Skeletal muscle cell (primary cell): ENCODE data around the gene PRUNE2.

Experiments used
- DNase-seq: peaks from one replicate; pipeline ENCODE4 v3.0.0-alpha.2; 2010; ENCODE audit warnings: low read depth
- H3K4me3 ChIP-seq: 2 replicates; pipeline ENCODE4 v1.5.1; 2011; ENCODE audit warnings: low read depth, mild to moderate bottlenecking, control low read depth, low read length, moderate library complexity

Gene PRUNE2

DNA sequence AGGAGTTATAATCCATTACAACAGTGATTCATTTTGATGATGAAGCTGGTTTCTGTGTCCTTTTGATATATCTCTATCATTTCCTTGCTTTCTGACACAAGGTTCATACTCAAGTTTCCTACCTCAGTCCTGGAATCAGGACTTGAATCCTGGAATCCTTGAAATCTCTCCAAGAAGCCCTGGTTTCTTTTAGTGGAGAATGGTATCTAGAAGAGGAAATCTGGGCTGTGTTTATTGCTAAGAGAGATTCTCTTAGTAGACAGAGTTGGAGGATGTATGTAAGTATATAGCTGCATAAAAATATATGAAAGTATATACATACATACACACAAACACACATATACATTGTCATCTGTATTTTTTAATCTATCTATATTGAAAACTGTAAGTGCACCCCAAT, 332.5 kb downstream of the PRUNE2 start:
- DNase-seq = no peak

DNA sequence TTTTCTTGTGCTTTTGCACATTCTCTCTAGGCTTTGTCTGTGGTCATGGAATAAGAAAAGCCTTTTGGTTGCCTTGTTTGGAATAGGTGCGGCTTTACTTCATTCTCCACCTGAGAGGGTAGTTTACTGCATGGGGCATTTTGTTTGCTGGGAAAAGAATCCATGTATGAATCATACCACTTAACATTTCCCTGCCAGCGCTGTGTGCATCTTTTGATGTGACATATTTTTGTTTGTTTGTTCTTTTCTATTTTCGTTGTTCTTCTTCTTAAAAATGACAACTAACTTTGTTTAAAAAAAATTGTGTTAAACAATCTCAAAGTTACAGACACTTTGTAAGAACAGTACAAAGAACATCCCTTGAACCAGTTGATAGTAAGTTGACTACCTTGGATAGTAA, 333.8 kb downstream of the PRUNE2 start:
- no peak for DNase-seq
- H3K4me3 ChIP-seq = no peak overlapping the region

More for the DNA sequence above, 332.5 kb downstream of the PRUNE2 start:
- no peak overlapping the region for H3K4me3 ChIP-seq

DNA sequence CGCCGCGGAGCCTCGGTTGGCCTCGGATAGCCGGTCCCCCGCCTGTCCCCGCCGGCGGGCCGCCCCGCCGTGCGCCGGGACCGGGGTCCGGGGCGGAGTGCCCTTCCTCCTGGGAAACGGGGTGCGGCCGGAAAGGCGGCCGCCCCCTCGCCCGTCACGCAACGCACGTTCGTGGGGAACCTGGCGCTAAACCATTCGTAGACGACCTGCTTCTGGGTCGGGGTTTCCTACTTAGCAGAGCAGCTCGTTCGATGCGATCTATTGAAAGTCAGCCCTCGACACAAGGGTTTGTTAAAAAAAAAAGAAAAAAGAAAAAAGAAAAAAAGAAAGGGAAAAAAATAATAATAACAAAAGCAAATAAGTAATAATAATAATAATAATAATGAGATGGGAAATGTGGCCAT, 334.2 kb downstream of the PRUNE2 start:
- H3K4me3 ChIP-seq = peak overlapping the region; percentile 39
- DNase-seq = no peak

GRCh38 chr9:76571288-76571687, 334.6 kb downstream of the PRUNE2 start:
- peak overlapping the region; percentile 39 for H3K4me3 ChIP-seq
- DNase-seq = no peak

DNA sequence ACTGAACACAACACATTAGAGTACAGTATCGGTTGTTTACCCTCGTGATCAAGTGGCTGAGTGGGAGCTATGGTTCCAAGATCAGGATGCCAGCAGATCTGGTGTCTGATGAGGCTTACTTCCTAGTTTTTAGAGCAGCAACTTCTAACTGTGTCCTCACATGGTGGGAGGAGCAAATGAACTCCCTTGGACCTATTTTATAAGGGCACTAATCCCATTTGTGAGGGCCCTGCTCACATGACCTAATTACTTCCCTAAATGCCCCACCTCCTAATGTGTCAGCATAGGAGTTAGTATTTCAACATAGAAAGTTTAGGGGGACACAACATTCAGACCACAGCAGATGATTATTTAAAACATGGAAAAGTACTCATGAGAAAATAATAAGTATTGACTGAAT, 335.1 kb downstream of the PRUNE2 start:
- DNase-seq = no peak
- no peak overlapping the region for H3K4me3 ChIP-seq

DNA sequence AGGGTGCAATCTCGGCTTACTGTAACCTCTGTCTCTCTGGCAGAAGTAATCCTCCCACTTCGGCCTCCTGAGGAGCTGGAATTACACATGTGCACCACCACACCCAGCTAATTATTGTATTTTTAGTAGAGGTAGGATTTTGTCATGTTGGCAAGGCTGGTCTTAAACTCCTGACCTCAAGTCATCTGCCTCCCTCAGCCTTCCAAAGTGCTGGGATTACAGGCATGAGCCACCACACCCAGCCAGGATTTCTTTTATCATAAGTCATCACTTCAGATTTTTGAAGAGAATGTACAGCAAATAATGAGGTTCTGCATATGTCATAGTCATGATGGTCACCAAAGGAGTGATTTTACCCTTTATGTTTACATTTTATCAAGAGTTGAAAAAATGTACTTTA, 338.8 kb downstream of the PRUNE2 start:
- H3K4me3 ChIP-seq = no peak overlapping the region

DNA sequence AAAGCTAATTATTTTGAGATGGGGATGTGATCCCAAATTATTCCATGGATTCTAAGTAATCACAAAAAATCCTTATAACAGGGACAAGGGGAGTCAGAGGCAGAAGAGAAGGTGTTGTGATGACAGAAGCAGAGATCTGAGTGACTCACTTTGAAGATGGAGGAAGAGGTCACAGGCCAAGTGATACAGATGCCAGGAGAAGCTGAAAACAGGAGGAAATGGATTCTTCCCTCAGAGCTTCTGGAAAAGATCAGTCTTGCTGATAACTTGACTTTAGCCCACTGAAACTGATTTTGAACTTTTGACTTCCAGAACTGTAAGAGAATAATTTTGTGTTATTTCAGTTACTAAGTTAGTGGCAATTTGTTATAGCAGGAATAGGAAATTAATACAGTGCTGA, 341.6 kb downstream of the PRUNE2 start:
- DNase-seq = no peak
- H3K4me3 ChIP-seq = no peak overlapping the region

More for the DNA sequence above, 338.8 kb downstream of the PRUNE2 start:
- DNase-seq = no peak

DNA sequence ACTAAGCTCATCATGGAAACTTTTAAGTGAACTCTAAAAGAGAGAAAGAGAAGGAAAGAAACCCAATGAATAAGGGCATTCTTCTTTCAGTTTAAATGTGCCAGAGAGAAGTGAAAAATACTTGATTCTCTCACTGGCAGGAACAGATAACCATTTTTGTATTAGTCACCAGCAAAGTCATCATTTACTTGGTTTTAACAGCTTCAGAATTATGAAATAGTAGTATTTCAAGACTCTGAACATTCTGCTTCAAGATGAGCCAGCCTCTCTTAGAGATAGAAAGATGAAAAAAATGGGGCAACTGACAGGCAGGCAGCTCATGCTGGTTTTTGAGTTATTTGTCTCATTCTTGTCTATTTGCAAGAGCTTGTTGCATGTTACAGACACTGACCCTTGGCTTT, 343.4 kb downstream of the PRUNE2 start:
- peak; percentile 62 for DNase-seq
- H3K4me3 ChIP-seq = no peak overlapping the region

DNA sequence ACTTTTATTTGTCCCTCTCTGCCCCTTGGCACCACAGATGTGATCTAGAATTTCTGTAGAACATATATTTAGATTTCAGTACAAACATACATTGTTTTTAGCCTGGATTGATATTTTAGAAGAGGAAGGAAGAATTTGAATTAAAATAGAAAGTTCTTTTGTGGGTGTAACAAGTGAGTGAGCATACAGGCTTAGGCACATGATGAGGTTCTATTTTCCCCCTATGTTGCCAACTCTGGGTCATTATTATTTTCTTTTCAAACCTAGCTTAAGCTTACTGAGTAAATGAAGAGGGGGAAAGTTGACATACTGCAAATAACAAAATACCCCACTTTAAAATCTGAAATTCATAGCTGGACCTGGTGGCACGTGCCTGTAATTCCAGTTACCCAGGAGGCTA, 344.0 kb downstream of the PRUNE2 start:
- H3K4me3 ChIP-seq = no peak overlapping the region
- DNase-seq = no peak
